Suprapubic skin (tissue), 4 donors: Measurements from ENCODE around the gene EXOC3.

Experiments
- EP300 ChIP-seq: sonication (generic); formaldehyde crosslinking; IDR thresholded peaks from one replicate; pipeline ENCODE4 v1.6.1; 2017; ENCODE audit warnings: antibody characterized with exemption
- POLR2AphosphoS5 ChIP-seq, 3 donors: sonication (generic); formaldehyde crosslinking; IDR thresholded peaks; one replicate each; pipeline ENCODE4 v1.6.1; 2017; ENCODE audit warnings: antibody characterized with exemption in 3 of 3
- TF ChIP-seq, protein P1 (sequence below), 2 donors: fragments of 200-600 bp in 1 of 2; fragments of 450-650 bp in 1 of 2; sonication (generic) in 1 of 2; IDR thresholded peaks; one replicate each; pipeline ENCODE4 v1.5.1; 2016 to 2019; ENCODE audit warnings: antibody characterized with exemption in 2 of 2, mild to moderate bottlenecking in 1 of 2, moderate library complexity in 1 of 2

DNA sequence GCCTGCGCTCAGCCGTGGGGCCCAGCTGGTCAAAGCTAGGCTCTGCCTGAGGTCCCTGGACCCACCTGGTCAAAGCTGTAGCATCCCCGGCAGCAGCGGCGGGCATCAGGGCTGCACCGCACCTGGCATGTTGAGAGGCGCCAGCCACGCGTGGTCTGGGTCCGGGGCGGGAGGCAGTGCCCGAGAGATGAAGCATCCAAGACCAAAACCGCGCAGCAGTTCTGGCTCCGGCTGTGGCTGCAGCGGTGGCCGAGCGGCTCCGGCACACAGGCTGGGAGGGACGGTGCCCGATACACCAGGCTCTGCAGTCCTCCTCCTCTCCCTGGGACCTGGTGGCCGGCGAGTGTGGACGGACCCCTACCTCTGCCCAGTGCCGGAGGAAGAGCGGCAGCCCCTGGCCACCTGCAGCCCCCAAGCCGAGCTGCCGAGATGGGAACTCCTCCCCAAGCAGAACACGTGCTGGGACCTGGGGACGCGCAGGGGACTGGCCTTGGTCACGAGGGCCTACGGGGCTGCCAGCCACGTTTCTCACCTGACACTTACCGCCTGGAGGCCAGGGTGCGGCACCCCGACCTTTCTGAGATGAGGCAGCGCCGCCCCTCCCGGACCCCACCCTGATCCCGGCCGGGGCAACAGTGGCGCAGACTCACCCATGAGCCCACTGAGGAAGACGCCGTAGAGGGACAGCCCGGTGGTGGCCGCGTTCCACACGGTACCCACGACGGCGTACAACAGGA is 48.3 kb downstream of the EXOC3 start:
- TF ChIP-seq, protein P1, sequence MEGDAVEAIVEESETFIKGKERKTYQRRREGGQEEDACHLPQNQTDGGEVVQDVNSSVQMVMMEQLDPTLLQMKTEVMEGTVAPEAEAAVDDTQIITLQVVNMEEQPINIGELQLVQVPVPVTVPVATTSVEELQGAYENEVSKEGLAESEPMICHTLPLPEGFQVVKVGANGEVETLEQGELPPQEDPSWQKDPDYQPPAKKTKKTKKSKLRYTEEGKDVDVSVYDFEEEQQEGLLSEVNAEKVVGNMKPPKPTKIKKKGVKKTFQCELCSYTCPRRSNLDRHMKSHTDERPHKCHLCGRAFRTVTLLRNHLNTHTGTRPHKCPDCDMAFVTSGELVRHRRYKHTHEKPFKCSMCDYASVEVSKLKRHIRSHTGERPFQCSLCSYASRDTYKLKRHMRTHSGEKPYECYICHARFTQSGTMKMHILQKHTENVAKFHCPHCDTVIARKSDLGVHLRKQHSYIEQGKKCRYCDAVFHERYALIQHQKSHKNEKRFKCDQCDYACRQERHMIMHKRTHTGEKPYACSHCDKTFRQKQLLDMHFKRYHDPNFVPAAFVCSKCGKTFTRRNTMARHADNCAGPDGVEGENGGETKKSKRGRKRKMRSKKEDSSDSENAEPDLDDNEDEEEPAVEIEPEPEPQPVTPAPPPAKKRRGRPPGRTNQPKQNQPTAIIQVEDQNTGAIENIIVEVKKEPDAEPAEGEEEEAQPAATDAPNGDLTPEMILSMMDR (IDR thresholded peaks at IDR 0.05): no peak
- TF ChIP-seq POLR2AphosphoS5 (IDR thresholded peaks at IDR 0.05): no peak
- no peak for TF ChIP-seq EP300
